Measurements from ENCODE around the gene BFSP2. TPM values are rescaled to one million over a fixed set of nuclear protein-coding genes. Genes with fewer than 3 reads are reported as not detected.
"Not testable (repeated sequence)": the region's sequence is repeated elsewhere in the genome, so short reads cannot be mapped to it uniquely, and the experiment has no call there.

The BFSP2 gene
- total and polyA plus RNA-seq, 4 donors = 0.14 to 0.35 TPM; not detected in 2

DNA sequence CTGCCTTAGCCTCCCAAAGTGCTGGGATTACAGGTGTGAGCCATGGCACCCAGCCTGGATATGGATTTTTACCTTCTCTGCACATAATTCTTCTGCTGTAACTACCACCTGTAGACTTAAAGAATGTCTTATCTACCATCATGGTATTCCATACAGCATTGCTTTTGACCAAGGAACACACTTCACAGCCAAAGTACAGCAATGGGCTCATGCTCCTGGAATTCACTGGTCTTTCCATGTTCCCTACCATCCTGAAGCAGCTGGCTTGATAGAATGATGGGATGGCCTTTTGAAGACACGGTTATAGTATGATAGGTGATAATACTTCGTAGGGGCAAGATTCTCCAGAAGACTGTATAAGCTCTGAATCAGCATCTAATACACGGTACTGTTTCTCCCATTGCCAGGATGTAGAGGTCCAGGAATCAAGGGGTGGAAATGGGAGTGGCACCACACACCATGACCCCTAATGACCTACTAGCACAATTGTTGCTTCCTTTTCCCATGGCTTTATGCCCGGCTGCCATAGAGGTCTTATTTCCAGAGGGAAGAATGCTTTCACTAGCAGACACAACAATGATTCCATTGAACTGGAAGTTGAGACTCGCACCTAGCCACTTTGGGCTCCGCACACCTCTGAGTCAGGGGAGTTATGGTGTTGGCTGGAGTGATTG lies 112.7 kb downstream of the BFSP2 start:
- Histone ChIP-seq H3K9me3 (ENCODE audit: control insufficient read depth in 4 of 4, insufficient read depth in 3 of 4, low read length in 3 of 4) (peaks cover 0 to 2% (median 0%) of the 10 kb centered on the region in 4 donors), H3K27me3 (ENCODE audit: control insufficient read depth in 3 of 3, insufficient read depth in 3 of 3, low read length in 2 of 3) (no peaks in the 10 kb centered on the region), H3K36me3 (ENCODE audit: control insufficient read depth in 4 of 4, insufficient read depth in 4 of 4, low read length in 4 of 4) (no peaks in the 10 kb centered on the region), H3K4me3 (no peak overlapping the region), H3K4me1 (ENCODE audit: control insufficient read depth in 5 of 5, insufficient read depth in 5 of 5, low read length in 5 of 5) (peaks cover 0 to 1% (median 0%) of the 10 kb centered on the region in 5 donors), H3K9ac (ENCODE audit: insufficient read depth in 1 of 2, low read length in 2 of 2) (no peak overlapping the region), H3K27ac (ENCODE audit: low read depth in 1 of 2, low read length in 1 of 2) (no peak overlapping the region)
- DNase-seq = peak in 1 of 3 donors; percentile 34
- TF ChIP-seq CTCF (IDR thresholded peaks at IDR 0.05; ENCODE audit: control extremely low read depth, extremely low read depth) = no peak
- no peak for ATAC-seq (ENCODE audit: insufficient read depth, low FRiP score)
- WGBS, 2 donors = 76 to 80% methylated on average over 6 of the region's 6 CpGs

- ATAC-seq (ENCODE audit: insufficient read depth, low FRiP score) = no peak
- H3K36me3 ChIP-seq (ENCODE audit: control insufficient read depth in 4 of 4, insufficient read depth in 4 of 4, low read length in 4 of 4) = no peaks in the 10 kb centered on the region
- 91% methylated on average over 6 of the region's 6 CpGs for WGBS, 2 donors
- H3K4me3 ChIP-seq = no peak overlapping the region
- no peaks in the 10 kb centered on the region for H3K27me3 ChIP-seq (ENCODE audit: control insufficient read depth in 3 of 3, insufficient read depth in 3 of 3, low read length in 2 of 3)
- H3K9ac ChIP-seq (ENCODE audit: insufficient read depth in 1 of 2, low read length in 2 of 2) = no peak overlapping the region
- no peak for TF ChIP-seq CTCF (IDR thresholded peaks at IDR 0.05; ENCODE audit: control extremely low read depth, extremely low read depth)
- peaks cover 0 to 1% (median 0%) of the 10 kb centered on the region in 5 donors for H3K4me1 ChIP-seq (ENCODE audit: control insufficient read depth in 5 of 5, insufficient read depth in 5 of 5, low read length in 5 of 5)
- no peak for DNase-seq
- H3K27ac ChIP-seq (ENCODE audit: low read depth in 1 of 2, low read length in 1 of 2) = no peak overlapping the region
- peaks cover 0 to 2% (median 0%) of the 10 kb centered on the region in 4 donors for H3K9me3 ChIP-seq (ENCODE audit: control insufficient read depth in 4 of 4, insufficient read depth in 3 of 4, low read length in 3 of 4)
Observed at GRCh38 chr3:133514418-133514817, 114.6 kb downstream of the BFSP2 start.

DNA sequence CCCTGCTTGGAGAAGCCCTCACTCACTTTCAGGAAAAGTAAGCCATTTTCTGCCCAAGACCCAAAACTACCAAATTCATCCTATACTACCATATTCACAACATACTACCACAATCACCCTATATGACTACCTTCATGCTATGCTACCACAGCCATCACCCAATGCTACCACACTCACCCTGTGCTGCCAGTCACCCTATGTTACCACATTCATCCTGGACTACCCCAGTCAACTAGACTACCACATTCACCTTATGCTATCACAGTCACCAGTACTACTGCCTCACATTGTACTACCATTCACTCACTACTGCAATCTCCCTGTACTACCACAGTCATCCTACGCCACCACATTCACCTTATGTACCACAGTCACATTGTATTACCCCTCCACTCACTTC lies 115.3 kb downstream of the BFSP2 start:
- no peaks in the 10 kb centered on the region for H3K27me3 ChIP-seq (ENCODE audit: control insufficient read depth in 3 of 3, insufficient read depth in 3 of 3, low read length in 2 of 3)
- no peak for DNase-seq
- no peak for TF ChIP-seq CTCF (IDR thresholded peaks at IDR 0.05; ENCODE audit: control extremely low read depth, extremely low read depth)
- H3K4me1 ChIP-seq (ENCODE audit: control insufficient read depth in 5 of 5, insufficient read depth in 5 of 5, low read length in 5 of 5) = peaks cover 0 to 1% (median 0%) of the 10 kb centered on the region in 5 donors
- no peak overlapping the region for H3K27ac ChIP-seq (ENCODE audit: low read depth in 1 of 2, low read length in 1 of 2)
- no peak overlapping the region for H3K4me3 ChIP-seq
- H3K9ac ChIP-seq (ENCODE audit: insufficient read depth in 1 of 2, low read length in 2 of 2) = no peak overlapping the region
- WGBS, 2 donors = 95 to 96% methylated on average over 1 of the region's 1 CpG
- ATAC-seq (ENCODE audit: insufficient read depth, low FRiP score) = no peak
- no peaks in the 10 kb centered on the region for H3K36me3 ChIP-seq (ENCODE audit: control insufficient read depth in 4 of 4, insufficient read depth in 4 of 4, low read length in 4 of 4)
- peaks cover 0 to 2% (median 0%) of the 10 kb centered on the region in 4 donors for H3K9me3 ChIP-seq (ENCODE audit: control insufficient read depth in 4 of 4, insufficient read depth in 3 of 4, low read length in 3 of 4)

GRCh38 chr3:133520286-133520685 lies 120.4 kb downstream of the BFSP2 start:
- Histone ChIP-seq H3K4me3 (no peak overlapping the region), H3K36me3 (ENCODE audit: control insufficient read depth in 4 of 4, insufficient read depth in 4 of 4, low read length in 4 of 4) (no peaks in the 10 kb centered on the region), H3K9me3 (ENCODE audit: control insufficient read depth in 4 of 4, insufficient read depth in 3 of 4, low read length in 3 of 4) (no peaks in the 10 kb centered on the region), H3K9ac (ENCODE audit: insufficient read depth in 1 of 2, low read length in 2 of 2) (no peak overlapping the region), H3K27ac (ENCODE audit: low read depth in 1 of 2, low read length in 1 of 2) (no peak overlapping the region), H3K4me1 (ENCODE audit: control insufficient read depth in 5 of 5, insufficient read depth in 5 of 5, low read length in 5 of 5) (no peaks in the 10 kb centered on the region), H3K27me3 (ENCODE audit: control insufficient read depth in 3 of 3, insufficient read depth in 3 of 3, low read length in 2 of 3) (no peaks in the 10 kb centered on the region)
- no peak for TF ChIP-seq CTCF (IDR thresholded peaks at IDR 0.05; ENCODE audit: control extremely low read depth, extremely low read depth)
- no peak for ATAC-seq (ENCODE audit: insufficient read depth, low FRiP score)
- no peak for DNase-seq

DNA sequence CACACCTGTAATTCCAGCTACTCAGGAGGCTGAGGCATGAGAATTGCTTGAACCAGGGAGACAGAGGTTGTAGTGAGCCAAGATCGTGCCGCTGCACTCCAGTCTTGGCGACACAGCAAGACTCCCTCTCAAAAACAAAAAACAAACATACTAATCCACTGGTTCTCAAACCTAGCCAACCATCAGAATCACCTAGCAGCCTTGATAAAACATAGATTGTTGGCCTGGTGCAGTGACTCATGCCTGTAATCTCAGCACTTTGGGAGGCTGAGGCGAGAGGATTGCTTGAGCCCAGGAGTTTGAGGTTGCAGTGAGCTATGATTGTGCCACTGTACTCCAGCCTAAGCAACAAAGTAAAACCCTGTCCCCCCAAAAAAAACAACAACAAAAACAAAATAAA lies 121.1 kb downstream of the BFSP2 start:
- H3K4me1 ChIP-seq (ENCODE audit: control insufficient read depth in 5 of 5, insufficient read depth in 5 of 5, low read length in 5 of 5); H3K9me3 ChIP-seq (ENCODE audit: control insufficient read depth in 4 of 4, insufficient read depth in 3 of 4, low read length in 3 of 4); ATAC-seq (ENCODE audit: insufficient read depth, low FRiP score); H3K27ac ChIP-seq (ENCODE audit: low read depth in 1 of 2, low read length in 1 of 2); H3K9ac ChIP-seq (ENCODE audit: insufficient read depth in 1 of 2, low read length in 2 of 2); DNase-seq; H3K4me3 ChIP-seq; H3K27me3 ChIP-seq (ENCODE audit: control insufficient read depth in 3 of 3, insufficient read depth in 3 of 3, low read length in 2 of 3); H3K36me3 ChIP-seq (ENCODE audit: control insufficient read depth in 4 of 4, insufficient read depth in 4 of 4, low read length in 4 of 4): not testable (repeated sequence)
- WGBS, 2 donors = 71 to 89% methylated on average over 4 of the region's 4 CpGs

Data from lung (tissue), 12 donors.